CD14-positive monocyte (primary cell): ENCODE results near the gene DNAAF3. TPM values are rescaled to one million over a fixed set of nuclear protein-coding genes. Genes with fewer than 3 reads are reported as not detected.
A peak's percentile ranks its signal among the peaks of the same experiment; 100 is the strongest.

Source experiments
- DNase-seq, 3 donors: peaks; one replicate each; pipeline ENCODE4 v3.0.0-alpha.2; 2011 to 2022
- H2AFZ ChIP-seq: 2 replicates; pipeline ENCODE4 v1.6.0; 2012; ENCODE audit warnings: mild to moderate bottlenecking, low read depth, low read length, inconsistent platforms; ENCODE audit not compliant: insufficient read depth, poor library complexity, severe bottlenecking
- H3K27ac ChIP-seq, 2 donors: 1 replicate in 1 of 2; 2 replicates in 1 of 2; pipeline ENCODE4 v1.5.1; 2012 to 2013; ENCODE audit warnings: low read length in 2 of 2, control low read depth in 1 of 2, inconsistent platforms in 1 of 2, low read depth in 1 of 2, mild to moderate bottlenecking in 1 of 2
- H3K27me3 ChIP-seq, 2 donors: one replicate each; pipeline versions ENCODE4 v1.6.0 to v1.6.1; 2011 to 2013; ENCODE audit warnings: low read length in 2 of 2; ENCODE audit not compliant: control insufficient read depth in 2 of 2, insufficient read depth in 2 of 2
- H3K36me3 ChIP-seq, 2 donors: replicated peaks in 1 of 2; 1 replicate in 1 of 2; 2 replicates in 1 of 2; pipeline versions ENCODE4 v1.5.1 to v1.6.1; 2012 to 2013; ENCODE audit warnings: low read length in 2 of 2, control low read depth in 1 of 2, inconsistent platforms in 1 of 2, mild to moderate bottlenecking in 1 of 2; ENCODE audit not compliant: insufficient read depth in 2 of 2, control insufficient read depth in 1 of 2
- H3K4me1 ChIP-seq, 2 donors: 1 replicate in 1 of 2; 2 replicates in 1 of 2; pipeline versions ENCODE4 v1.5.1 to v1.6.1; 2012 to 2013; ENCODE audit warnings: low read length in 2 of 2, control low read depth in 1 of 2, inconsistent platforms in 1 of 2, mild to moderate bottlenecking in 1 of 2, moderate library complexity in 1 of 2; ENCODE audit not compliant: insufficient read depth in 2 of 2, control insufficient read depth in 1 of 2
- H3K4me2 ChIP-seq: replicated peaks from 2 replicates; pipeline ENCODE3; 2012; ENCODE audit warnings: low read length, moderate library complexity, mild to moderate bottlenecking; ENCODE audit not compliant: poor library complexity, severe bottlenecking; ENCODE audit errors: extremely low read depth
- H3K4me3 ChIP-seq, 3 experiments: fragments of 200-600 bp in 1 of 3; sonication (generic) in 1 of 3; replicated peaks in 1 of 3; 1 replicate in 2 of 3; 2 replicates in 1 of 3; pipeline ENCODE4 v1.5.1; 2011 to 2013; ENCODE audit warnings: low read length in 3 of 3, mild to moderate bottlenecking in 3 of 3, control low read depth in 2 of 3, low read depth in 2 of 3, inconsistent platforms in 1 of 3, moderate library complexity in 1 of 3
- H3K79me2 ChIP-seq: 2 replicates; pipeline ENCODE4 v1.6.0; 2012; ENCODE audit warnings: mild to moderate bottlenecking, control low read depth, inconsistent platforms, low read length, moderate library complexity; ENCODE audit not compliant: insufficient read depth
- H3K9ac ChIP-seq: 2 replicates; pipeline ENCODE4 v1.6.0; 2017; ENCODE audit warnings: low read length, mild to moderate bottlenecking; ENCODE audit not compliant: insufficient read depth, poor library complexity, severe bottlenecking
- H3K9me3 ChIP-seq, 2 donors: replicated peaks in 1 of 2; 1 replicate in 1 of 2; 2 replicates in 1 of 2; pipeline versions ENCODE4 v1.5.1 to v1.6.1; 2012 to 2013; ENCODE audit warnings: low read length in 2 of 2, control low read depth in 1 of 2; ENCODE audit not compliant: control insufficient read depth in 1 of 2, insufficient read depth in 1 of 2
- H4K20me1 ChIP-seq: 2 replicates; pipeline ENCODE4 v1.6.0; 2012; ENCODE audit warnings: mild to moderate bottlenecking, low read length, control low read depth, moderate library complexity; ENCODE audit not compliant: insufficient read depth
- H3K27ac Mint-ChIP-seq, 7 donors: one replicate each; pipeline ENCODE4 v1.8.0; 2020; ENCODE audit warnings: mild to moderate bottlenecking in 7 of 7, mixed read lengths in 7 of 7, moderate library complexity in 6 of 7, inconsistent platforms in 2 of 7
- H3K27me3 Mint-ChIP-seq, 3 donors: one replicate each; pipeline ENCODE4 v1.8.0; 2021 to 2022; ENCODE audit warnings: low read depth in 3 of 3, mild to moderate bottlenecking in 3 of 3, mixed read lengths in 3 of 3, moderate library complexity in 3 of 3, inconsistent platforms in 1 of 3
- H3K36me3 Mint-ChIP-seq, 2 donors: one replicate each; pipeline ENCODE4 v1.8.0; 2020; ENCODE audit warnings: mixed read lengths in 2 of 2, inconsistent platforms in 1 of 2, mild to moderate bottlenecking in 1 of 2
- H3K4me1 Mint-ChIP-seq: one replicate; pipeline ENCODE4 v1.8.0; 2020; ENCODE audit warnings: mild to moderate bottlenecking, mixed read lengths
- H3K4me3 Mint-ChIP-seq, 2 donors: one replicate each; pipeline ENCODE4 v1.8.0; 2020; ENCODE audit warnings: mild to moderate bottlenecking in 2 of 2, mixed read lengths in 2 of 2, moderate library complexity in 1 of 2
- H3K9me3 Mint-ChIP-seq, 7 donors: one replicate each; pipeline ENCODE4 v1.8.0; 2020 to 2022; ENCODE audit warnings: mixed read lengths in 7 of 7, mild to moderate bottlenecking in 6 of 7, moderate library complexity in 6 of 7, inconsistent platforms in 2 of 7
- WGBS: methylation state at CpG from one replicate; pipeline ENCODE4 v1.1.5; 2013; ENCODE audit warnings: missing lambda C conversion rate; ENCODE audit not compliant: insufficient coverage; 5-methylcytosine and 5-hydroxymethylcytosine counted together
- intact Hi-C, 2 donors: fragments of 100-400 bp; cut with micrococcal nuclease; formaldehyde crosslinking; loops; one replicate each; pipeline versions ENCODE4 v1.15.0 to v1.15.1; 2023
- polyA plus RNA-seq, 3 donors: library from polyadenylated mRNA; depleted of rRNA in 1 of 3; unstranded in 2 of 3; stranded (reverse) in 1 of 3; fragments of 300-500 nt in 2 of 3; fragments of >200 nt in 1 of 3; fragmentation: Illumina TruSeq in 2 of 3; gene quantifications; 1 replicate in 2 of 3; 2 replicates in 1 of 3; pipeline ENCODE4 v1.2.3, GENCODE V29; 2012 to 2021
- TF ChIP-seq, protein P1 (sequence below): fragments of 200-600 bp; IDR thresholded peaks from one replicate; pipeline ENCODE4 v1.8.0; 2022; ENCODE audit warnings: antibody characterized with exemption, mild to moderate bottlenecking

DNAAF3 gene
- polyA plus RNA-seq, 3 donors, result 0.19 TPM; not detected in 2

DNA sequence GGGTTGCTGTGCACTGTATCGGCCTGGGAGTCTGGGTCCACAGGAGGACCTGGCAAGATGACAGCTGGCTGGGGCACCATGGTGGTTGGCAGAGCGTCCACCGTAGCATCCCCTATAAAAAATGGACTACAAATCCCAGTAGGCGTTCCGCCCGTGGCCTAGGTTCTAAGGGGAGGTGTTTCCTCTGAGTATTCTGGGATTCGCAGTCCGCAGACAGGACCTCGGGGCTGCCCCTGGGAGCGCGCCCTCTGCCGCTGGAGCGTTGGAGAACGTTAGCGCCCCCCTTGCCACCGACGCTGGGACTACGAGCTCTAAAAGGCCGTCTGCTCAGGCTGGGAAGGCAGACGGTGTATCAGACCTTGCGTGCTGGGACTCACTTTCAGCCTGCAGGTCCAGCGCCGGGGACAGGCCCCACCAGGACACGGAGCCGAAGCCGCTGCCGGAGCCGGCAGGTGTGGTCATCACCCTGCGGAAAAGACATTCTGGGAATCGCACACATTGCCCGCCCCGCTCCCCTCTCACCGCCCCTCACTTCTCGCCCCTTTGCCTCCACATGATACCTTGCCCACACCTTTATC, 372 bp downstream of the DNAAF3 start:
- no peaks in the 10 kb centered on the region for H4K20me1 ChIP-seq
- H3K4me3 ChIP-seq, result peak overlapping the region in 1 of 3 experiments; percentile 55
- TF ChIP-seq, protein P1, sequence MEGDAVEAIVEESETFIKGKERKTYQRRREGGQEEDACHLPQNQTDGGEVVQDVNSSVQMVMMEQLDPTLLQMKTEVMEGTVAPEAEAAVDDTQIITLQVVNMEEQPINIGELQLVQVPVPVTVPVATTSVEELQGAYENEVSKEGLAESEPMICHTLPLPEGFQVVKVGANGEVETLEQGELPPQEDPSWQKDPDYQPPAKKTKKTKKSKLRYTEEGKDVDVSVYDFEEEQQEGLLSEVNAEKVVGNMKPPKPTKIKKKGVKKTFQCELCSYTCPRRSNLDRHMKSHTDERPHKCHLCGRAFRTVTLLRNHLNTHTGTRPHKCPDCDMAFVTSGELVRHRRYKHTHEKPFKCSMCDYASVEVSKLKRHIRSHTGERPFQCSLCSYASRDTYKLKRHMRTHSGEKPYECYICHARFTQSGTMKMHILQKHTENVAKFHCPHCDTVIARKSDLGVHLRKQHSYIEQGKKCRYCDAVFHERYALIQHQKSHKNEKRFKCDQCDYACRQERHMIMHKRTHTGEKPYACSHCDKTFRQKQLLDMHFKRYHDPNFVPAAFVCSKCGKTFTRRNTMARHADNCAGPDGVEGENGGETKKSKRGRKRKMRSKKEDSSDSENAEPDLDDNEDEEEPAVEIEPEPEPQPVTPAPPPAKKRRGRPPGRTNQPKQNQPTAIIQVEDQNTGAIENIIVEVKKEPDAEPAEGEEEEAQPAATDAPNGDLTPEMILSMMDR, result peak; percentile 15
- peaks cover 10 to 15% of the 10 kb centered on the region in 2 donors for H3K9me3 ChIP-seq
- H3K79me2 ChIP-seq, result no peaks in the 10 kb centered on the region
- intact Hi-C loops, result loop anchor here in 1 of 2 donors (10.0 kb wide), 1 partner anchor 81 kb away; no protein-coding TSS in a partner anchor
- WGBS, result 2% methylated on average over 30 of the region's 34 CpGs
- H3K4me1 ChIP-seq, result peaks cover 15 to 18% of the 10 kb centered on the region in 2 donors
- peak overlapping the region; percentile 29 for H2AFZ ChIP-seq
- no peaks in the 10 kb centered on the region for H3K36me3 ChIP-seq
- peaks cover 11 to 73% of the 10 kb centered on the region in 2 donors for H3K27me3 ChIP-seq
- Mint-ChIP-seq H3K36me3 (peaks cover 6 to 9% of the 10 kb centered on the region in 2 donors), H3K27me3 (peaks cover 66 to 90% (median 87%) of the 10 kb centered on the region in 3 donors), H3K4me1 (peaks cover 12% of the 10 kb centered on the region), H3K4me3 (peak overlapping the region; percentile 60 to 92), H3K9me3 (peaks cover 7 to 29% (median 11%) of the 10 kb centered on the region in 7 donors), H3K27ac (peak overlapping the region in 1 of 7 donors; percentile 47)
- no peak overlapping the region for H3K9ac ChIP-seq
- peak in 2 of 3 donors; percentile 22 to 51 for DNase-seq
- no peak overlapping the region for H3K27ac ChIP-seq
- peak overlapping the region; percentile 64 for H3K4me2 ChIP-seq

DNA sequence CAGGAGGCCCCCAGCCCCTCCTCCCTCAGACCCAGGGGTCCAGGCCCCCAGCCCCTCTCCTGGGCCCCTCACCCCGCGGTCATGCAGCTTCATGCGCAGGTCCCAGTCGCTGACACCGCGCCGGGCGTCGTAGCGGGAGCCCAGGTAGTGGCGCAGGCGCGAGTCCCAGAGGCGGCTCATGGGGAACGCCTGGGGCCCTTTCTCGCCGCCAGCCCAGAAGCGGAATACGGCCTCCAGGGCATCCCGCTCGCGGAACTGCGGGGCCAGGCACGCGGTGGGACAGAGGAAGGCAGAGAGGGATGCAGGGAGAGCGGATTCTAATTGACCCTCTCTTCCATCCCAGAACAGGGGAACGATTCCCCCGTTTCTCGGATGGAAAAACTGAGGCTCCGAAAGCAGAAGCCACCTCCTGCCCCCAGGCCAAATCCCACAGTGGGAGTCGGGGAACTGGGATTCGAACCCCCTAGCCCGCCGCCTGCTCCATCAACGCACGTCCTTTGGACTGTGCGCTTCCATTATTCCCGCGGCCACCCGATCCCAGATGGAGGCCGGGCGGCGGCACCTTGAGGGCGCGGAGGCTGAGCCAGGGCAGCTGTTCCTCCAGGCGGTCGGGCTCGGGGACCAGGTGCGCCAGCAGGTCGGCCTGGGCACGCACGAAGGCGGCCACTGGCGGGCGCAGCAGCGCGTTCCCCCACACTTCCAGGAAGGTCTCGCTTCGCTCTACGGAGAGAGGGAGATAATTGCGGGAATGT, 4.7 kb downstream of the DNAAF3 start:
- peaks cover 8% of the 10 kb centered on the region for H3K4me1 Mint-ChIP-seq
- TF ChIP-seq, protein P1, result no peak
- peaks cover 4% of the 10 kb centered on the region in 2 donors for H3K36me3 Mint-ChIP-seq
- peaks cover 9 to 23% (median 13%) of the 10 kb centered on the region in 7 donors for H3K9me3 Mint-ChIP-seq
- H2AFZ ChIP-seq, result no peak overlapping the region
- peaks cover 10 to 81% of the 10 kb centered on the region in 2 donors for H3K27me3 ChIP-seq
- peaks cover 8 to 17% of the 10 kb centered on the region in 2 donors for H3K4me1 ChIP-seq
- 32% methylated on average over 42 of the region's 61 CpGs for WGBS
- no peak overlapping the region for H3K4me2 ChIP-seq
- H3K27ac Mint-ChIP-seq, result no peak overlapping the region
- peaks cover 7 to 13% of the 10 kb centered on the region in 2 donors for H3K9me3 ChIP-seq
- H3K27me3 Mint-ChIP-seq, result peaks cover 69 to 94% (median 91%) of the 10 kb centered on the region in 3 donors
- intact Hi-C loops, result loop anchor here in 1 of 2 donors (10.0 kb wide), 1 partner anchor 77 kb away; no protein-coding TSS in a partner anchor
- H3K27ac ChIP-seq, result no peak overlapping the region
- H3K9ac ChIP-seq, result no peak overlapping the region
- H3K79me2 ChIP-seq, result no peaks in the 10 kb centered on the region
- no peak overlapping the region for H3K4me3 ChIP-seq
- no peak for DNase-seq
- no peaks in the 10 kb centered on the region for H3K36me3 ChIP-seq
- H4K20me1 ChIP-seq, result no peaks in the 10 kb centered on the region
- H3K4me3 Mint-ChIP-seq, result peak overlapping the region in 1 of 2 donors; percentile 65
